Inflammatory macrophage (primary cell): ENCODE results near the gene SSC4D.

ENCODE experiments used
- DNase-seq, 2 donors: peaks; one replicate each; pipeline ENCODE4 v3.0.0-alpha.2; 2020 to 2022

The SSC4D gene

DNA sequence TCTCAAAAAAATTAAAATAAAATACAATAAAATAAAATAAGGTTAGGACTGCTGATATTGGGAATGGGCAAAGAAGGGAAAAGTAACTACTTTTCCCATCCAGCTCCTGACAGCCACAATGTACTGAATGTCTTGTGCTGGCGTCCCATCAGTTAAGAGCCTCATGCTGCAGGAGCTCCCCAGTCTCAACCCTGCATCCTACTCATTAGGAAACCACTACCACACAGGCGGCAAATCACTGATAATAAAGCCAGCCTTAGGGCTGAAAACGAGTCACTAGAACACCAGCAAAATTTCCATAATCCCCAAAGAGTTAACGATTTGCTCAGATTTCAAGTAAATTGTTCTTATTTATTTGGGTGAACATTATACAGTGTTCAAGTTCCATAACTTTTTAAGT lies 55.0 kb downstream of the SSC4D start:
- no peak for DNase-seq

DNA sequence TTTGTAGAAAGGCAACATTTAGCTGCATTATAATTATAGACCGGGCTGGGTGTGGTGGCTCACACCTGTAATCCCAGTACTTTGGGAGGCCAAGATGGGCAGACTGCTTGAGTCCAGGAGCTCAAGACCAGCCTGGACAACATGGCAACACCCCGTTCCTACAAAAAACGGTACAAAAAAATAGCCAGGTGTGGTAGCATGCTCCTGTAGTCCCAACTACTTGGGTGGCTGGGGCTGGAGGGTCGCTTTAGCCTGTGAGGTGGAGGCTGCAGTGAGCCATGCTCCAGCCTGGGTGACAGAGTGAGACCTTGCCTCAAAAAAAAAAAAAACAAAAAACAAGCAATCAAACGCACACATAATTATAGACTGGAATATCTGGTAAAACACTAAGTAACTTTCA lies 55.8 kb downstream of the SSC4D start:
- DNase-seq: no peak

DNA sequence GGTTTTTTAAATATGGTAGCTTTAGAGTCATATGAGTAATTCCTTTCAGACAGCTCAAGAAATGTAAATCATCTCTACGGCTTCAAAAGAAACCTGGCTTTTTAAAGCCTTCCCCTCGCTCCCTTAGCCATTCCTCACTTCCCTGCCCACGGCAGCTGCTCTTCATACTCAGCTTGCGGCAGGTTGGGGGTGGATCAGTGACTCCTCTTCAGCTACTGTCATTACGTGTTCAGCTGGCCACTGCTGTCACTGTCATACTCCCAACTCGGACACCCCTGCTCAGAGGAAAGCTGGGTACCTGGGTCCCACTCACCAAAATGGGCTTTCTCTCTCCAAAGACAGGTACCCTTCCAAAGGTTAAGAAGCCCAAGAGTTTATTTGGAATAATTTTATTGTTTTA lies 57.3 kb downstream of the SSC4D start:
- peak in 1 of 2 donors; percentile 42 for DNase-seq

DNA sequence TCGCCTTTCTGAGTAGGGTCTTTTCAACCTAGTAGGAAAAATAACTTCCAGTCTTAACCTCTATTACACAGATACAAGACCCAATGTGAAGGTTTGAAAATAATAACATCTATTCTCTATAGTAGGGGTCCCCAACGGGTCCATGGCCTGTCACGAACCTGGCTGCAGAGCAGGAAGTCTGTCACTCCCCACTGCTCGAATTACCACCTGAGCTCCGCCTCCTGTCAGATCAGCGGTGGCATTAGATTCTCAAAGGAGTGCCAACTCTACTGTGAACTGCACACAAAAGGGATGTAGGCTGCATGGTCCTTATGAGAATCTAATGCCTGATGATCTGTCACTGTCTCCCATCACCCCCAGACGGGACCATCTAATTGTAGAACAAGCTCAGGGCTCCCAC lies 58.1 kb downstream of the SSC4D start:
- no peak for DNase-seq

DNA sequence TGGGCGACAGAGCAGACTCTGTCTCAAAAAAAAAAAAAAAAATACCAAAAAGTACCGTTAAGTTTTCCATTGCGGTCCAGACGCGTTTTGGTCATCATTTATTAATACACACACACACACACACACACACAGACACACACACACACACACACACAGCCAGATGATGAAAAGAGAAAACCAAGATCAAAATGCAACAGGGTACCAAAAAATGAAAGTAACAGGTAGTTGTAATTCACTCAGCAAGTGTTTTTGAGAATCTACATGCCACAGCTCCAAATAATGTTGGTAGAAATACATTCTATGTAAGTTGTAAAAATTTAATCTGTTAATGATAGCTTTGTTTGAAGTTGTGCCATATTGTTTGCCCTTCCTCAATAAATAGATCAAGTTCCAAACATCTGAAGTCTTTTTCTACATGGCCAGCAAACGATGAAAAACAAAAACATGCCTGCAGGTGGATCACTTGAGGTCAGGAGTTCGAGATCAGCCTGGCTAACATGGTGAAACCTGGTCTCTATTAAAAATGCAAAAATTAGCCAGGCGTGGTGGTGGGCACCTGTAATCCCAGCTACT lies 60.1 kb downstream of the SSC4D start:
- no peak for DNase-seq

DNA sequence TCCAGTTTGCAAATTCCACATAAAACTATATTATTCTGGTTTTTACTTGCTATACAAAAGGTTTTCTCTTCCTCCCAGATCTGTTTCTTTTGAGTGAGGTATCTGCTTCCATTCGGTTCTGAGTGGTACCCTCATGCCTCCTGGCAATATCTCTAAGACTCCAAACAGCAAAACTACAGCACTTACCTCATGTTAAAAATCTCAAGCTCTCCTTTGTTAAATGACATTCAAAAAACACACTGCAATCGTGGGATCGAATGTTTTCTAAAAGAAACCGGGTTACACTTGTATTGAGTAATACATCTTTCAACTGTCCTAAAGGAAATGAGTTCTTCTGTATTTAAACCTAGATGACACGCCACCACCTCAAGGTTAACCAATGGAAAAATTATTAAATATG lies 61.8 kb downstream of the SSC4D start:
- DNase-seq: no peak

DNA sequence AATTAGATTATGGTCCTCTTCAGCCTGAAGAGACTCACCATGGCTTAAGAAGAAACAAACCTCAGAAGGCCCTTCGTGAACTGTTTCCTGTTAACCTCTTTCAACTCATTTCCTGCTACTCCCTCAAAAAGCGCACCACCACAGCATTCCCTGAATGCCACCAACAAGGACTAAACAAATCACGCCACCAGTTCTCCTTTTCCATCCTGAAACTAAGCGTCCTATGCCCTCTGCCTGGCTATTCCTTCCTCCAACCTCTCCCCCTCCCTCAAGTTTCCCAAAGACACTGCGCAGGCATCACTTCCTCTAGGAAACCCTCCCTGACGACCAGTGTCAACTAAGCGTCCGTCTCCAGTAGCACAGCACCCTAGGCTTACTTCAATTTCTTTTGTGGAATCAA lies 62.7 kb downstream of the SSC4D start:
- peak in 1 of 2 donors; percentile 11 for DNase-seq

DNA sequence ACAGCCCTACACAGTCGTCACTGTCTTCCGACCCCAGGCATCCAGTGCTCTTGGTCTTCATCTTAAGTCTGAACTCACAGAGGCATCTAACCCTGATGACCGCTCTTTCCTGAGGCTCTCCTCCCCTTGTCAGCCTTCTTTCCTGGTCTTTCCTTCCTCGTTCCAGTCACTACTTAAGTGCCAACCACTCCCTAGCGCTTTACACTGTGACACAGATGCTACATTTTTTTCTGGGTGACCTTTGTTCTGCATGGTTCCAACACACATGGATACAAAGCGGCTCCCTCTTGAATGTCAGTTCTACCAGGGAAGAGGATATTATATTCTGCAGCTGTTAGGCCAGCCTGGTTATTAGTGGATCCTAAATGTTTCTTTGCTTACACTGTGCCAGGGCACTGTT lies 63.4 kb downstream of the SSC4D start:
- no peak for DNase-seq

DNA sequence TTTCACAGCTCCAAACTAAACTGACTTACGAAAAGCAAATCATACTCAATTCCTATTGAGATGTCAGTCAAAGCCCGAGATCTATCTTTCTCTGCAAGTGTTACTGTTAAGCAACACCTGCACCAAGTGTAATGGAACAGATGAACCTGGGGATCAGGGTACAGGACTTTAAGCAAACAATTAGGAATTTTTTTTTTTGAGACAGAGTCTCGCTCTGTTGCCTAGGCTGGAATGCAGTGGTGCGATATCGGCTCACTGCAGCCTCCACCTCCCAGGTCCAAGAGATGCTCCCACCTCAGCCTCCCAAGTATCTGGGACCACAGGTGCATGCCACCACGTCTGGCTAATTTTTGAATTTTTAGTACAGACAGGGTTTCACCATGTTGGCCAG lies 65.6 kb downstream of the SSC4D start:
- no peak for DNase-seq

DNA sequence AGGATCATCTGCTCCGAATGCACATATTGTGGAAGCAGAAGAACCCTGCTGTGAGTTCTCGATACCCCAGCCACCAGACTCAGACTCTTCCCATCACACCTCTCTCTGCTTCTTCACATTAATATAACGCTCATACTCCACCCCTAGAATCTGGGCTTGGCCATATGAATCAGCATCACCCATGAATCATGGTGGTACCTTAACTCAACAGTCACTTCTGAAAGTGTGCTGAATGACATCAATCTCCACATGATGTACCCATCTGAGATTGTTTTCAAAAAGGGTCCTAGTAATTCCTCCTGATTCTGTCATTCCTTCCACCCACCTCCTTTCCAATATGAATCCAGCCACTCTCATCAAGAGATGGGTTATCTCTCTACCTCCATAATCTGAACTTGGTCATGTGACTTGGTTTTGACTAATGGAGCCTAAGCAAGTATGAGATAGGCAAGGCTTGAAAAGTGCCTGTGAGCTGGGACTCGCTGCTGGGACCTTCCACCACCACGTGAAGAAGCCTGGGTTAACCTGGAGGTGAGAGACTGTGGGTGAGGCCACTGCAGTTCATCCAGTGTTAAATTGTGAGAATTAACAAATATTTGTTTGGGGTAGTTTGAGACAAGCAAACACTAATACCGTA lies 66.1 kb downstream of the SSC4D start:
- no peak for DNase-seq

DNA sequence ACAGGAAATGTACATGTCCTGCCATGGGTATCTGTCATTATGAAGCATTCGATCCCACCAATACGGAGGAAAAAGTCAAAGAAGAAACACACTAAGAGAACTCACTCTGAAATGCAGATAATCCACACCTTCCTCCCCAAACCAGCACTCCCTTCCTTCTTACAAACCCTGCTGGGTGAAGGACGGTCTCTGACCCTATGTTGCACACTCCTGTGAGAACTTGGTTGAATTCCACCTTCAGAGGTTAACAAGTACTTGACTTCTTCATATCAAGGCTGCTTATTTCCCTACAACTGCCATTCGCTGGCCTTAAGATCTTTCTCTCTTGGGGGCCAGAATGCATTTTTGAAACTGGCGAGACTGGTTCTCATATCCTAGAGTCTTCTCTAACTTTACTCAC lies 67.3 kb downstream of the SSC4D start:
- no peak for DNase-seq

DNA sequence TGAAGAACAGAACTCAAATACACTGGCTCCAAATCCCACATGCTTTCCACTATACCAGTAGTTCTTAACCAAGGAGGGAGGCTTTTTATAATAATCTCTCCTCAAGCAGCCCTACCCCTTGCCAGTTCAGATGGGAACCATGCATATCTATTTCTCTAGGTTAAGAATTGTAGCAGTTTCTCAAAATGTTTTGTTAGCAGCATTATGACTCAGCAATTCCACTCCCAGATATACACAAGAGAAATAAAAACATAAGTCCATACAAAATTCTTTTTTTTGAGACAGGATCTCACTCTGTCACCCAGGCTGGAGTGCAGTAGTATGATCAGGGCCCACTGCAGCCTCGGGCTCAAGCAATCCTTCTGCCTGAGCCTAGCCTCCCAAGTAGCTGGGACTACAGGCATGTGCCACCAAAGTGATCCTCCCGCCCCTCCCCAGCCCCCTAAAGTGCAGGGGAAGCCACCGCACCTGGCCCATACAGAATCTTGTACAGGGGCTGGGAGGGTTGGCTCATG lies 68.8 kb downstream of the SSC4D start:
- DNase-seq: no peak
